Left forelimb (tissue), 1 donor: ENCODE results near the gene SPG11.
"Not testable (repeated sequence)": the region's sequence is repeated elsewhere in the genome, so short reads cannot be mapped to it uniquely, and the experiment has no call there.

ENCODE experiments used
- DNase-seq: peaks from one replicate; pipeline ENCODE4 v3.0.0-alpha.2; 2018; ENCODE audit warnings: low spot score

The SPG11 gene

DNA sequence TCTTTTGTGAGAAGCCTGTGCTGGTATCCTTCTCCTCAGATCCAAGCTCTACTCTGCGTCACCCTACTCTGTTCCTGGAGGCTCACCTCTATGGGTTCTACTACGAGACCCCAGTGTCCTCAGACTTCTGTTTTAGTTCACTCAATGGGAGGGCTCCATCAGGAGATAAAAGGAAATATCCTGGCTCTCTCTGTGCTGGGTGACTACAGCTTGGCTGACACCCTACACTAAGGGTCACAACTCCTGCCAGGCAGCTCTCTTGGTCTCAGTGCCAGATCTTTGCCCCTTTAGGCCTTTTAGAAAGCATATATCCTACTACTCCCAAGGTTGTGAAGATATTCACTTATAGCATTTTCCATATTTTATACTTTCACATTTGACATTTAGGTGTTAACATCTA, 46.5 kb downstream of the SPG11 start:
- no peak for DNase-seq

DNA sequence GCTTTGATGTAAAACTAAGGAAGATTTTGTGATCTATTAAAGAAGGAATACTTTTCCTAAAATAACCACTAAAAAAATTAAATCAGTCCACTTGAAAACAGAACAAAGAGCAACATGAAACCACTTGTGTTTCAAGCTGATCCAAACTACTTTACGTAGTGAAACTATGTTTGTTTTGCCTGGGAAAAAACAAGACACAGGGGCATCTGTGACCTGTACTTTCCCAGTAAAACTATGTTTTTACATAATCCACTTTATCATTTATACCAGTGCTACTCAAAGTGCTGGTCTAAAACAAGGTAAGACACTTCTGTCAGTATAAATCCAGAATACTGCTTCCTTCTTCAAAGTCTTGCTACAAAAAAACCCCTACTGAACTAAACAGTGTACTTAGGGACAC, 56.7 kb downstream of the SPG11 start:
- no peak for DNase-seq

DNA sequence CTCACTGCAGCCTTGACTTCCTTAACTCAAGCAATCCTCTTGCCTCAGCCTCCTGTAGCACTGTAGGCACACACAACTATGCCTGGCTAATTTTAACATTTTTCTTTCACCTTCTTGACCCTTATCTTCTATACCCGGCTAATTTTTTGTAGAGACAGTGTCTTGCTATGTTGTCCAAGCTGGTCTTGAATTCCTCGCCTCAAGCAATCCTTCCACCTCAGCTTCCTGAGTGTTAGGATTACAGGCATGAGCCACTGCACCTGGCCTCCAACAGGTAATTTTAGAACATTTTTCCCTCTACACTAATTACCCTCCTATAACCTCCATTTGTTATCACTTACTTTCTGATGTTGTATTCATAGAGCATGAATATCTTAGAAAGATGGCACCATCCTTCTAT, 60.3 kb downstream of the SPG11 start:
- DNase-seq: no peak

DNA sequence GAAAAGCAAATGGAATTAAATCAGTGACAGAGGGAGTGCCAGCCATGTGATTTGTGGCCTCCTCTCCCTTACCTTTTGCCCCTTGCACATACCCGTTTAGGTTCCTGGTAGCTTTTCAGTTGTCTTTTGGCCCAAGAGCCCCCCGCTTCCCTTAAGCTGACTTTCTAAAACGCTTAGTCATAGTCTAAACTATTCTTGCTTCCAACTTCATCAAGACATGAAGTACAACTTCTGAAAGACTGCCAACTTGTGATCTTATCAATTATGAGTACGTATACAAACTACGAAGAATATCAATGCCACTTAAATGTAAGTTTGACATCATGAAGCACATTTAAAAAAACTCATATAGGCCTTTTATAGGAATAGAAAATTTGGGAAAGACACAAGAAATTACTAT, 64.6 kb downstream of the SPG11 start:
- no peak for DNase-seq

DNA sequence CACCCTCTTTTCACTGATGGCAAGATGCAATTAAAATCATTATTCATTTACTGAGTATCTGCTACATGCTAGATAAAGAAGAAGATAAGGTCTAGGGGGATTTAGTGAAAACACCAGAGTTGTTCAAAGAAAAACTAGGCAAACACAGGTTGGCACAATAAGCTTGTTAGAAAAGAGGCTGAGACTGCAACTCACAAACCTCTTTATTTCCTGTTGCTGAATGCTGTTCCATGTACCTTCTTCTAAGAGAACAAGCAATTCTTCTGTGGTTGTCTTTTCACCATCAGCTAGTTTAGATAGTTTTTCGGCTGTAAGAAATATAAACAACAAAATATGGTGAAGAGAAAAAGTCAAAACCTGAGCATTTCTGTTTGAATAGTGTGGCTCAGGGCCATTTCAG, 65.4 kb downstream of the SPG11 start:
- no peak for DNase-seq

DNA sequence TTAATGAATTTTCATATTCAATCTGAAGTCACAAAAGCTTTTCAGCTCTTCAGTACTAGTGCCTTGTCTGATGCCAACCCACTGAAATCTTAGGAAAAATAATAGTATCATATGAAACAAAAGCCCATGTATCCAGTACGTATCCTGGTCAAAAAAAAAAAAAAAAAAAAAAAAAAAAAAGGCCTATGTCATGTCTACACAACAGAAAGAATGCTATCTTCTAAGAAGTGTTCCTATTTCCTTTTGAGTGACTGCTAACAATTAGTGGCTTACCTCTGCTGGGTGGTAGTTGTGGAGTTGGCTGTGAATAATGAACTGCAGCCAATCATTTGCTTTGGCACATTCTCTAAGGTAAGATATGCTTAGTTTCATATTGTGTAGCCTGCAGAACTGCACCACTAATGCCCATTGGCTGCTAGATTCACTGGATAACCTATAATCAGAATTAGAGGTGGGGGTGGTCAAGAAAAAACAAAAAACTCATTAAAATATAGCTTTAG, 66.9 kb downstream of the SPG11 start:
- DNase-seq: no peak

DNA sequence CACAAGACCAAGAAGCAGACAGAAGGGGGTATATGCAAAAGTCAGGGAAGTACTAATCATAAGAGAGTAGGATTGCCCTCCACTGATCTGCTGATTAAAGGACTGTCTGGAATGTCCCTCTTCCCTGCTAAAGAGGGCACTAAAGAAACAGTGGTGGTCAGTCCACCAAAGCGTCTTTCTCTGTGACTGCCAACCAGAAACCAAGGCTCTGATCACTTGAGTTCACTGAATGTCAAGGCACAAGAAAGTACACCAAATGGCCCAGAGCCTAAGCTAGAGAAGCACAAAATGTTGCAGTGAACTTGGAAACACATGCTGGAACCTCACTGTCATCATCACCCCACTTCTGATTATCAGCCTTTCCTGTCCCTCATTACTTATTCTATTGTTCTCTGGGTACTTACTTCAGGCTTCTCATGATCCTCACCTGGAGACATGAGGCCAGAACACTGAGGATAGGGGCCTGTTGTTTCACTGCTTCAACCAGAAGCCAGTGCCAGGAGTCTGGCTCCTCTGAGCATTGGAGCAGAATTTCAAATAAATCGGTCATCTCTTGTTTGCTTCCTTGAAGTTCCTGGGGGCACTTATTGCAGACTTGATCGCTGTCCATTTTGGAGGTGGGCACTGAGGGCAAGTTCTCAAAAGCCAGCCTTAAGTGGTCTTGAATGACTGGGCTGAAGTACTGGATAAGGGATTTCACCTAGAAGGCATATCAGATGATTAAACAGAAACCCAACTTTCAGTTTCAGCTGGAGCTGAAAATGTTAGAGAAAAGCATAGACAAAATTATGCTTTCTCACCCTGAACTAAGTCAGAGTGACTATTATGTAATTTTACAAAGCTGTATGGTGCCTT, 67.6 kb downstream of the SPG11 start:
- no peak for DNase-seq

DNA sequence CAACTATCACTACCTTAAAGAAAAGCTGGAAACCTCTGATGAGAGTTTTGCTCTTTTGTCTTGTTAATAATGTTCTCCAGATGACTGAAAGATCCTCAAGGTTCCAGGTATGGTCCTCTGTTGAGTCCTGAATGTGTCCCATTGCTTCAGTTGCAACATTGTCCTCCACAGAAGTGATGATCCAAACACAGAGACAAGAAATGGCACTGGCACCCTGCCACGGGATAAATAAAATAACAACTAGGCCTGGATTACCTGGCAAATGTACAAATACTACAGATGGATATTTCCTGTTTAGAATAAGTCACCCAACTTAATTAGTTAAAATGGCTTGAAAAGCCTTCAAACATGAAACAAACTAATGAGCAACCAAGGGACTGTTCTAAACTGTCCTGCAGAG, 68.2 kb downstream of the SPG11 start:
- DNase-seq: no peak

DNA sequence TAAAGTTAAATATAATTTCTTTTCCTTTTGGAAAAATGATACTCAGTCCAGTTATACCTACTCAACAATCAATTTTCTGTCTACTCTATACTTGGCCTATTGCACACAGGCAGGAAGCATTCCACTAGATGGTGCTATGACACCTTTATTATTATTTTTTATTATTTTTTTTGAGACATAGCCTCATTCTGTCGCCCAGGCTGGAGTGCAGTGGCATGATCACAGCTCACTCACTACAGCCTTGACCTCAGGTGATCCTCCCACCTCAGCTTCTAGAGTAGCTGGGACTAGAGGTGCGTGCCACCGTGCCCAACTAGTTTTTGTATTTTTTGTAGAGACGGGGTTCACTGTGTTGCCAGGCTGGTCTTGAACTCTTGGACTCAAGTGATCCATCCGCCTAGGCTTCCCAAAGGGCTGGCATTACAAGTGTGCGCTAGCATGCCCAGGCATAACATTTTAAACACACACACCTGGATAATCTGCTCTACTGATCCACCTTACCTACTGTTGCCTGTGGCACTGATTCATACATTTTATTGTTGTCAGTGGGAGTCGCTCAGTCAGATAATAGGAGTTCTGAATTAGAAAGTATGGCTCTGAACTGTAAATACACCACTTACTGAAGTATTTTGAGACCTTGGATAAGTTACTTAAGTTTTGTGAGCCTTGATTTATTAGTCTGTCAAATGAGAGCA, 70.3 kb downstream of the SPG11 start:
- no peak for DNase-seq

DNA sequence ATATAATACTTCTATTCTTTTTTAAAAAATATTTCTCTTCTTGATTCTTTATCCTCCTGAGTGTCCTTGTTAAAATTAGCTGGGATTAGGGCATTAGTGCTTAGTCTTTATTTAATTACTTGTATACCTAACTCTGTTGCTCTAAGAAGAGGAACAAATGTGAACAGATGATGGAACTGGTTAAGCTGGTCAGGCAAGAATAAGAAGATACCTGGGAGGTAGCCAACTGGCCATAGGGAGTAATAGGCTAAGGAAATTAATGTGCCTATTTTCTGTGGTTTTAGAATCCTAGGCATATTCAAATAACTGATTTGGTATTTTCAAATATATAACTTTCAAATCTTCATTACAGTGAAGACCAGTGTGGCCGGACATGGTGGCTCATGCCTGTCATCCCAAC, 72.1 kb downstream of the SPG11 start:
- DNase-seq: no peak

DNA sequence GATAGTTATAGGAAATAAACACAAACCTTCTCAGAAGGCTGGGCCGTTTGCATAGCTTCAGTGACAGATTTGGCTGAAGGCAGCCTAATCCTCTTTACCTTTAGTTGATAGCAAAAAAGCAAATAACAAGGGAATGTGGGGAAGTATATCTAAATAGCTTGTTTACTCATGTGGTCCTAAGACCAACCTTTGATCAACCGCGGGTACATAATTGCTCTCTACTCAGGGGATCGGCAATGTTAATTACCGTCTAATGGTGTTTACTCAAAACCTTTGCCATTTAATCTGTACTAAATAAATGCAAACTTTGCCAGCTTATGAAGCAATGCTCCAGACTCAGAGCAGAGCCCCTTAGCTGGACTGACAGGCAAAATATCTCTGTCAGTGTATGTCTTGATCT, 74.9 kb downstream of the SPG11 start:
- DNase-seq: no peak

DNA sequence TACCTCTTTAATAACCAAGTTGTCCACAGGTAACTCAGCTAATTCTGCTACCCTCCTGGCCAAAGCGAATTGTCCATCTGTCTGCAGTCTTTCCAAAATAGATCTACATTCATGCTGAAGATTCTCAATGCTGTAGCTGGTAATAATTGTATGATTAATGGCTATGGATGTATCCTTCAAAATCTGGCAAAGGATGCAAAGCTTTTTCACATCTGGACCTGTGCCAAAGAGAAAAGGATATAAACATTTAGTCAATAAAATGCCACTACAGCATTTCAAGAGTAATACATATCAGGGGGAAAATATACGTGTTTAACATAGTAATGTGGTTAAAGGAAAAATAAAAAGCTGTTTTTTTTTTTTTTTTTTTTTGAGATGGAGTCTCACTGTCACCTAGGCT, 77.8 kb downstream of the SPG11 start:
- DNase-seq: no peak

DNA sequence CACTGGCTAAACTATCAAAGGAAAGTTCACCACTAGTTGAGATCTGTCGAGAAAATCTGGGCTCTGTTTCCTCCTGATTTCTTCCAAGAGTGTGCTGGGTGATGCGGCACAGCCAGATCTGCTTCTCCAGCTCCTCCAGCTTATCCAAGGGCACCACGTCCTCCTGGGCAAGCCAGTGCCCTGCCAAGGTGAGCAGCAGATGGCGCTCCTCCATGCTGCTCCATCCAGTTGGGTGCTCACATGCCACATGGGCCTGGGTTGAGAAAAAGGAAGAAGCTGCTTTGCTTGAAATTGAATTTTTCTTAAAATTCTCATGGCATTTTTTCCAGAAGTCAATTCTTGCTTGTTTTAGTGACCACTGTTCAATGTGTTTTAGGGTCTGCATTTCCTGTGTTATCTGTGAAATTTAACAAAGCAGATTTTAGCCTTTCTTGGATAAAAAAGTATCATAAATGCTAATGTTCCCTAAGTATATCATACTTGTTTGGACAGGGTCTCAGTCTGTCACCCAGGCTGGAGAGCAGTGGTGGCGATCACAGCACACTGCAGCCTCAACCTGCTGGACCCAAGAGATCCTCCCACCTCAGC, 79.2 kb downstream of the SPG11 start:
- DNase-seq: no peak

DNA sequence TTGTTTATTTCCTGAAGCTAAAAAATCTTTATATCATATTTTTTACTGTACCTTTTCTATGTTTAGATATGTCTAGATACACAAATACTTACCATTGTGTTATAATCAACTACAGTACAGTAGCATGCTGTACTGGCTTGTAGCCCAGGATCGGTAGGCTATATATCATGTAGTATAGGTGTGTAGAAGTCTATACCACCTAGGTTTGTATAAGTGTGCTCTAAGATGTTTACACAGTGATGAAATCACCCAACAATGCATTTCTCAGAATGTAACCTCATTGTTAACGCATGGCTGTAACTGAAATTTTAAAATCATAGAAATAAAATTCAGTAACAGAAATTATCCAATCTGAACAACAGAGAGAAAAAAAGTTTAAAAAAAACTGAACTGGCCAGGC, 83.4 kb downstream of the SPG11 start:
- no peak for DNase-seq

DNA sequence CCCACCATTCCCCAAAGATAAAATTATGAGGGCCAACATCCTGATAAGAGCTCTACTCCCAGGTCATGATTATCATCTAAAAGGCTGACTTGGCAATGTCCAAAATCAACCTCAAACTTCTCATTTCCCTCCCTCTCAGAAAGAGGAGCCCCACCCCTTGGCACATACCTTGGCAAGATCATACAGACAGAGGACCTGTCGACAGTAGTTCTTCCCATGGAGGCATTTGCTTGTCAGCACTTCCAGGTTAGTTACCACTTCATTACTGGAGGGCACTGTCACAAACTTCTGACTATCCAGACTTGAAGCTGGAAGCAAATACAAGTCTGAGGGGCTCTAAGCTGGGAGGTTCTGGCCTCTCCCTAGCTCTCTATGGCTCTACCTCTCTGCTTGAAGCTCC, 88.7 kb downstream of the SPG11 start:
- no peak for DNase-seq

DNA sequence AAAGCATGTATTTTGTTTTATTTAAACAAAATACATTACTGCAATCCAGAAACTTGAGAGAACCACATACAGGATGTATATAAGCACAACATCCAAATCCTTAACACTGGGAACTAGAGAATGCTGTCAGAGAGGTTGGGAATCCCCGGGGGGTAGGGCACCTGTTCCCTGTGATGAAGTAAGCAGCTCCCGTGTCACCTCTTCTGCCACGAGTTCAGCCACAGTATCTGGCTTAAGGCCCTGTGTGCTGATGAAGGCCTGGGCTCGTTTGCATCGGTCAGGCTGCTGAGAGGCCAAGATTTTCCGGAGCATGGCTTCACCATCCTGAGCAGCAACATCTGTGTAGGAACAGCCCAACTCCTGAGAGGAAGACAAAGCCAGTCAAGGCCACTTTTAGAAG, 90.1 kb downstream of the SPG11 start:
- DNase-seq: no peak

DNA sequence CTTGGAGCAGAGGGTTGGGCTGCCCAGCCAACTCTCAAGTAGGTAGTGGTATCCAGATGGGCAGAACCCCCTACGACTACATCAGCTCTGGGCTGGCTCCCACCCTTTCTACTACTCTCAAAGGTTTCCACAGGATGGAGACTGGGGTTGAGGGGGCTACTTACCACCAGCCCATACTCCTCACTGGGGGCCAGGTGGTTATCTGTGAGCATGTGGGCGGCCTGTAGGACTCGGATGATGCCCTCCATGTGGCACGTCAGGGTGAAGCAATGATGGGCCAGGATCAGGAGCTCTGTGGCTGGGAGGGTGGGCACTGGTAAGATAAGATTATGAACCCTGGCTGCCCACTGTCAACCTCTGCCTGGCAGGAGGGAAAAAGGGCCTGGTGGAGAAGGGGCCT, 93.1 kb downstream of the SPG11 start:
- no peak for DNase-seq

DNA sequence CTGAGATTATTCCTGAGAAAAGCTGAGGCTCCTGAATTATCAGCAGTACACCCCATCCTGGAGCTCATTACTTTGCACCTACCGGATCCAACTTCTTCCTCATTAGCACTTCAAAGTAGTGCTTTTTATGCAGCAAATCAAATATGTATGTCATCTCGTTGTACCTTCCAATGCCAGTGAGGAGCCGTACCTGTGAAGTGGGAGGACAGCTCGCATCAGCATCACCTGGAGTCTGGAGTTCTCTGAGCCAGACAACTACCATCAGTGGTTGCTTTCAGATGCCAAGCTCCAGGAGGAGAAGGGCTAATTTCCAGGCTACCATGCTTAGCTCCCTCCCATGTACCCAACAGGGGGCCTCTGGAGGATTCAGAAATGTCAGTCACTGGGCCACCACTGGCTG, 94.1 kb downstream of the SPG11 start:
- DNase-seq: no peak

DNA sequence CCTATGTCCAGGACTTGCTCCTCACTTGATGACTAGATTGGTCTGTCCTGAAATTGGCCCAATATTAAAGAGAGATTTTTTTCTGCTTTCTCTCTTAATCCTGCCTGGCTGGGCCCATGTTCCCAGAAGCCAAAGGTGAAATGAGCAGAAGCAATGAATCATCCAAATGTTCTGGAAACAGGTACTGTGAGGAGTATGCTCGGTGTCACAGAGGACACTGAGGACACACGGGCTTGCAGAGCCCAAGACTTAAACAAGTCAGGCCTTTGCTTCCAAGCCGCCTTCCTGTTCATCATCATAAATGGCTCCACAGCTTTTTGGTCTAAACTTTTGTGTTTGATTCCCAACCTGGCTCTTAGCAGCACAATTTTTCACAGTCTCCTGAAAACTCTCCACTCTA, 95.1 kb downstream of the SPG11 start:
- no peak for DNase-seq

DNA sequence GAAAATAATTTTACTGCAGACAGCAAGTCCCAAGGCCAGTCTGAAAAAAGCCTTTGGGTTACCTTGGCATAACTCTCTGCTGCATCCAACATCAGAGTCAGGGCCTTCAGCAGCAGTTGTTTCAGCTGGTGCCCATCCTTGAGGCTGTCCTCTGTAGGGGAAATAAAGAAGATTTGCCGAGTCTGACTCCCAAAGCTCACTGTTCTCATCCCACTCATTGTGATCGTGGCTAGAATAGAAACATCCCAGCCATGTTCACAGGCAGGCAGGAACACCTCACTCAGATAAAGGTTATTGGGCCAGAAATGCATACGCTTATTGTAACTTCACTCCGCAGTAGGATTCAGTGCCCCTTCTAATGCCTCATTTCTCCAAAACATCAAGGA, 97.3 kb downstream of the SPG11 start:
- DNase-seq: no peak

DNA sequence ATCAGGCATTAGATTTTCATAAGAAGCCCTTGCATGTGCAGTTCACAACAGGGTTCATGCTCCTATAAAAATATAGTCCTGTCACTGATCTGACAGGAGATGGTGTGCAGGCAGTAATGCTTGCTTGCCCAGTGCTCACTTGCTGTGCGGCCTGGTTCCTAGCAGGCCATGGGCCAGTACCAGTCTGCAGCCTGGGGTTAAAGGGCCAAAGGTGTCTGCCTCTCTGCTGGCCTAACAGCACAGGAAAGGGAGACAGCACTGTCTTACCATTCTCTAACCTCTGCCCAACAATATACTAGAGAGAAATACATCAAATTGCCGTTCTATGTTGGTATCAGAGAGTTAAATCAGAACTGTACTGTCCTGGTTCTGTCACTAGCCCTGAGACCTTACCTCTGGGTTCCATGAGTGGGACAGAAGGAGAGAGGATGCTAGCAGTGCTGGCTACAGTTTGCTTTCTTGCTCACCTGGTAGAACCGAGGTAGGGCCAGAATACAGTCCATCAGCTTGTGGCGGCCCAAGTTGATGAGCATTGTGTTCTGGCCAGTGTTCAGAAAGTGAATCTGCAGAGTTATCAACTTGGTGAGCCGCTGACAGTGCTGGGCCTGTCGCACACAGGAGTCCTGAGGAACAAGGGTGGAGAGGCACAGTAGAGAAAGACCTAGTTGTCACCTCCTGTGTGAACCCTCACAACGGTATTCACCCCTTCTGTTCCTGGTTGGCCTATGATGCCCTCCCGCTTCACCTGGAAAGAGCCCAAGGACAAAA, 97.9 kb downstream of the SPG11 start:
- DNase-seq: no peak

DNA sequence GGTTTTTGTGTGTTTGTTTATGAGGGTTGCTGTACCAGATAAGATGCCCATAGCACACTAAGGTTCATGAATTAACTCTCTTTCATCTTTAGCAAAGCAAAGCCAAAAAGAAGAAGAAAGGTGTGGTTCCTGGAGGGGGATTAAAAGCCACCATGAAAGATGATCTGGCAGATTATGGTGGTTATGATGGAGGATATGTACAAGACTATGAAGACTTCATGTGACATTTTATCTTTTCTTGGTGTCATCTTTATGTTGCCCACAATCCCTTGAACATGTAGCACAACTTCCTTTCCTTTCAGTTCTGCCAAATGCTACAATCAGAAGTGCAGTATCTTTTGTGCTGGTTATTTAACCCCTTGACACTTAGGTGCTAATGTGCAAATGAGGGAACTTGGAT, 102.5 kb downstream of the SPG11 start:
- not testable (repeated sequence) for DNase-seq
